ENCODE data around the gene MMP19.

DNA sequence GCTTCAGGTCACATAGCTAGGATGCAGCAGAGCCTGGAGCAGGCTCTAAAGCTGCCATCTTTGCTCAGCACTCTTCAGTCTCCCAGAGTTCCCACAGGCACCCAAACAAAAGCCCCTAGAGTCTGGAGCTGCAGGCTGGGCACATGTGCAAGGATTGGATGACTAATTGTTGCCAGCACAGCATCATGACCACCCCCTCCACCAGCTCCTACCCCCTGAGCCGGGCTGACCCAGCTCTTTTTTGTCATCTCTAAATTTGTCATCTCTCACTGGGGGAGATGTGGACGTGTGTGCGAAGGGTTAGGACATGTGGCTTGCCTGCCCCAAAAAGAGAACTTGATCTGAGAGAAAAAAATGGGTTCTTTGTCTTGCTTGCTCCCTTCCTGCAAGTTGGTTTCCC is 4.3 kb upstream of the MMP19 start:
- TF ChIP-seq, protein P1, sequence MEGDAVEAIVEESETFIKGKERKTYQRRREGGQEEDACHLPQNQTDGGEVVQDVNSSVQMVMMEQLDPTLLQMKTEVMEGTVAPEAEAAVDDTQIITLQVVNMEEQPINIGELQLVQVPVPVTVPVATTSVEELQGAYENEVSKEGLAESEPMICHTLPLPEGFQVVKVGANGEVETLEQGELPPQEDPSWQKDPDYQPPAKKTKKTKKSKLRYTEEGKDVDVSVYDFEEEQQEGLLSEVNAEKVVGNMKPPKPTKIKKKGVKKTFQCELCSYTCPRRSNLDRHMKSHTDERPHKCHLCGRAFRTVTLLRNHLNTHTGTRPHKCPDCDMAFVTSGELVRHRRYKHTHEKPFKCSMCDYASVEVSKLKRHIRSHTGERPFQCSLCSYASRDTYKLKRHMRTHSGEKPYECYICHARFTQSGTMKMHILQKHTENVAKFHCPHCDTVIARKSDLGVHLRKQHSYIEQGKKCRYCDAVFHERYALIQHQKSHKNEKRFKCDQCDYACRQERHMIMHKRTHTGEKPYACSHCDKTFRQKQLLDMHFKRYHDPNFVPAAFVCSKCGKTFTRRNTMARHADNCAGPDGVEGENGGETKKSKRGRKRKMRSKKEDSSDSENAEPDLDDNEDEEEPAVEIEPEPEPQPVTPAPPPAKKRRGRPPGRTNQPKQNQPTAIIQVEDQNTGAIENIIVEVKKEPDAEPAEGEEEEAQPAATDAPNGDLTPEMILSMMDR (IDR thresholded peaks at IDR 0.05; ENCODE audit: low read length) = no peak
- TF ChIP-seq EZH2 (IDR thresholded peaks at IDR 0.05; ENCODE audit: borderline replicate concordance, low read length) = no peak
